IgD-negative memory B cell (primary cell): Measurements from ENCODE around the gene ERP44. TPM values are rescaled to one million over a fixed set of nuclear protein-coding genes. Genes with fewer than 3 reads are reported as not detected.
A peak's percentile ranks its signal among the peaks of the same experiment; 100 is the strongest.

Experiments used
- H3K27ac Mint-ChIP-seq, 3 donors: one replicate each; pipeline ENCODE4 v1.8.0; 2020 to 2022; ENCODE audit warnings: mild to moderate bottlenecking in 3 of 3, mixed read lengths in 3 of 3, moderate library complexity in 1 of 3
- H3K27me3 Mint-ChIP-seq: one replicate; pipeline ENCODE4 v1.8.0; 2021; ENCODE audit warnings: mixed read lengths
- H3K36me3 Mint-ChIP-seq: one replicate; pipeline ENCODE4 v1.8.0; 2020; ENCODE audit warnings: mild to moderate bottlenecking, mixed read lengths
- H3K4me1 Mint-ChIP-seq, 3 donors: one replicate each; pipeline ENCODE4 v1.8.0; 2020 to 2022; ENCODE audit warnings: mixed read lengths in 3 of 3, mild to moderate bottlenecking in 1 of 3
- H3K4me3 Mint-ChIP-seq, 4 donors: one replicate each; pipeline ENCODE4 v1.8.0; 2020 to 2022; ENCODE audit warnings: mild to moderate bottlenecking in 4 of 4, mixed read lengths in 4 of 4, moderate library complexity in 3 of 4
- H3K9me3 Mint-ChIP-seq, 3 donors: one replicate each; pipeline ENCODE4 v1.8.0; 2020 to 2021; ENCODE audit warnings: mixed read lengths in 3 of 3, mild to moderate bottlenecking in 1 of 3
- polyA plus RNA-seq: library from polyadenylated mRNA; unstranded; fragments of 300-500 nt; fragmentation: Illumina TruSeq; gene quantifications from one replicate; pipeline ENCODE4 v1.2.3, GENCODE V29; 2021

The ERP44 gene
- polyA plus RNA-seq, 1 donor from 2014 or later, result 45.3 TPM

- H3K4me3 Mint-ChIP-seq, result no peak overlapping the region
- no peaks in the 10 kb centered on the region for H3K9me3 Mint-ChIP-seq
- peaks cover 0 to 8% (median 0%) of the 10 kb centered on the region in 3 donors for H3K4me1 Mint-ChIP-seq
- peaks cover 11% of the 10 kb centered on the region for H3K36me3 Mint-ChIP-seq
- H3K27ac Mint-ChIP-seq, result peak overlapping the region in 1 of 3 donors; percentile 78
- H3K27me3 Mint-ChIP-seq, result no peaks in the 10 kb centered on the region
These were observed 121.6 kb downstream of the ERP44 start for GRCh38 chr9:99977033-99977792.

GRCh38 chr9:99973455-99973854 is 125.3 kb downstream of the ERP44 start:
- H3K27me3 Mint-ChIP-seq, result no peaks in the 10 kb centered on the region
- H3K27ac Mint-ChIP-seq, result no peak overlapping the region
- peaks cover 8% of the 10 kb centered on the region for H3K36me3 Mint-ChIP-seq
- H3K9me3 Mint-ChIP-seq, result no peaks in the 10 kb centered on the region
- H3K4me3 Mint-ChIP-seq, result no peak overlapping the region
- H3K4me1 Mint-ChIP-seq, result peaks cover 0 to 3% (median 0%) of the 10 kb centered on the region in 3 donors

- Mint-ChIP-seq H3K9me3 (no peaks in the 10 kb centered on the region), H3K4me1 (peaks cover 0 to 3% (median 0%) of the 10 kb centered on the region in 3 donors), H3K27me3 (no peaks in the 10 kb centered on the region), H3K27ac (no peak overlapping the region), H3K36me3 (peaks cover 8% of the 10 kb centered on the region), H3K4me3 (no peak overlapping the region)
These were observed 127.4 kb downstream of the ERP44 start for GRCh38 chr9:99971410-99971809.

DNA sequence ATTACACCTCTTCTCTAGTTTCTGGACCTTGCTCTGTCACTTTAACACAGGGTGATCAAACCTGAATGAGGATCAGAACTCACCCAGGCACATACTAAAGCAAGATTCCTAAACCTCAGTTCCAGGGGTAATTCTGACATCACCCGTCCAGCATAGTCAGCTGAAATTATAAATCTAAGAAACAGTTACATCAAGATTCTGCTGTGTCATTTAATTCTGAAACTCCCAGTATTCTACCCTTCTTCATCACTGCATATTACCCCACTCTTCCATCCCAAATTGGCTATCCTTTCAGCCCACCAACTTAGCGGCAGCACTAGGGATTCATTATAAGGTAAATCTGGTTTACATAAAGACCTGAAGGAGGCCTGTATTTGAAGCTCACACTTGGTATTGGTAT is 128.3 kb downstream of the ERP44 start:
- H3K36me3 Mint-ChIP-seq, result peaks cover 8% of the 10 kb centered on the region
- no peak overlapping the region for H3K27ac Mint-ChIP-seq
- H3K4me1 Mint-ChIP-seq, result peaks cover 0 to 3% (median 0%) of the 10 kb centered on the region in 3 donors

GRCh38 chr9:99967457-99967856 is 131.3 kb downstream of the ERP44 start:
- H3K9me3 Mint-ChIP-seq, result no peaks in the 10 kb centered on the region
- H3K27ac Mint-ChIP-seq, result peak overlapping the region in 1 of 3 donors; percentile 32
- no peaks in the 10 kb centered on the region for H3K27me3 Mint-ChIP-seq
- H3K36me3 Mint-ChIP-seq, result peaks cover 2% of the 10 kb centered on the region
- no peaks in the 10 kb centered on the region for H3K4me1 Mint-ChIP-seq
- no peak overlapping the region for H3K4me3 Mint-ChIP-seq

More for the DNA sequence above, 128.3 kb downstream of the ERP44 start:
- Mint-ChIP-seq H3K9me3 (no peaks in the 10 kb centered on the region), H3K4me3 (no peak overlapping the region), H3K27me3 (no peaks in the 10 kb centered on the region)

DNA sequence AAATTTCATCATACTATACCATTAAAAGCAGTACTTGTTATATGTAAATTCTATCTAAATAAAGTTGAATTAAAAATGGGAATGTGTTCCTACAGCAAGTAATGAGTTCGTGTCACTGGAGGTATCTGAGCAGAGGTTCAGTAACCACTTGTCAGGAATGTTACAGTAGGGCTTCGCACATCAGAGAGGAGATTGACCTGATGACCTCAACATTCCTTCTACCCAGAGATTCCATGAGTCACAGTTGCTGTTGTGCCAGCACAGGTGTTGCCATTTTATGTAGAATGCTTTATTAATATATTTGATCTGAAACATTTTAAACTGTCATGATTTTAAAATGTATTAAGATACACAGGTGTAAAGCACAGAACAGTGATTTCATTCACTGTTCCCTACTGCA is 132.1 kb downstream of the ERP44 start:
- Mint-ChIP-seq H3K27ac (no peak overlapping the region), H3K27me3 (no peaks in the 10 kb centered on the region), H3K4me3 (no peak overlapping the region), H3K36me3 (peaks cover 4% of the 10 kb centered on the region), H3K9me3 (no peaks in the 10 kb centered on the region), H3K4me1 (no peaks in the 10 kb centered on the region)

DNA sequence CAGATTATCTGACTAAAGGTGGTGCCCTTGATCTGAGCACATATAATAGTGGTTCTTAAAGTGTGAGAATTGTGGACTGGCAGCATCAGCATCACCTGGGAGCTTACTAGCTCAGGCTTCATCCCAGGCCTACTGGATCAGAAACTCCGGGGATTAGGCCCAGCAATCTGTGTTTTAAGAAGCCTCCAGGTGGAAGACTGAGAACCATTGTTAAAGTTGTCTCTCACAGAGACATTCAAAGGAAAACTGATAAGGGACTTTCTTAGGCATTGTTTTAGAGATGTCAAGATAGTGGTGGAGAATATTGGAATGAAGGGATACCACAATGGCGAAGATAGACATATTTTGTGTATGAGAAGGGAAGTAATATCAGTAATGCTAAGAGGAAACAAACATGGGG is 132.8 kb downstream of the ERP44 start:
- Mint-ChIP-seq H3K27ac (no peak overlapping the region), H3K27me3 (no peaks in the 10 kb centered on the region), H3K4me3 (no peak overlapping the region), H3K4me1 (no peaks in the 10 kb centered on the region), H3K36me3 (peaks cover 4% of the 10 kb centered on the region), H3K9me3 (no peaks in the 10 kb centered on the region)

GRCh38 chr9:99964336-99964735 is 134.5 kb downstream of the ERP44 start:
- Mint-ChIP-seq H3K36me3 (peaks cover 7% of the 10 kb centered on the region), H3K4me1 (no peaks in the 10 kb centered on the region), H3K4me3 (no peak overlapping the region), H3K27ac (no peak overlapping the region), H3K9me3 (no peaks in the 10 kb centered on the region), H3K27me3 (no peaks in the 10 kb centered on the region)

- Mint-ChIP-seq H3K36me3 (peaks cover 8% of the 10 kb centered on the region), H3K4me3 (no peak overlapping the region), H3K27me3 (no peaks in the 10 kb centered on the region), H3K9me3 (no peaks in the 10 kb centered on the region), H3K4me1 (no peaks in the 10 kb centered on the region), H3K27ac (no peak overlapping the region)
These were observed 136.0 kb downstream of the ERP44 start for GRCh38 chr9:99962680-99963261.

DNA sequence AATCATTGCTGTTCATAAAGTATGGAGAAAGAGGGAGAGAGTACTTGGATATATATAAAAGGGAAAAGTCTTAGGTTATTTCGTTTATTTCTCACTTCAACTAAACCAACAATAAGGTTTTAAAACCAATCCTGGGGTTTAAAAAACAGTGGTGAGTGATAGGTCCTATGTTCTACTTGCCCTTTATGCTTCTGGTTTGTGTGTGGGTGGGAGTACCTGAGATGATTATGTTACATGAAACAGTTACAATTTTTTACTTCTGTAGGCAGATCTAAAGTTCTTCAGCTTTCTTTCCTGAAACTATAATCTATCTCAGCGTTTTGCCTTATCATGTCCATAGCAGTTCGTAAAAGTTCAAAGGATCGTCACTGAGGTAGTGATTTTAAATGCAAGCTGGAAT is 143.2 kb downstream of the ERP44 start:
- Mint-ChIP-seq H3K36me3 (peaks cover 17% of the 10 kb centered on the region), H3K27ac (no peak overlapping the region), H3K4me3 (no peak overlapping the region), H3K9me3 (no peaks in the 10 kb centered on the region), H3K27me3 (no peaks in the 10 kb centered on the region), H3K4me1 (peaks cover 0 to 7% (median 0%) of the 10 kb centered on the region in 3 donors)

GRCh38 chr9:99954819-99955218 is 144.0 kb downstream of the ERP44 start:
- H3K36me3 Mint-ChIP-seq, result peaks cover 18% of the 10 kb centered on the region
- no peak overlapping the region for H3K27ac Mint-ChIP-seq
- H3K4me3 Mint-ChIP-seq, result no peak overlapping the region

DNA sequence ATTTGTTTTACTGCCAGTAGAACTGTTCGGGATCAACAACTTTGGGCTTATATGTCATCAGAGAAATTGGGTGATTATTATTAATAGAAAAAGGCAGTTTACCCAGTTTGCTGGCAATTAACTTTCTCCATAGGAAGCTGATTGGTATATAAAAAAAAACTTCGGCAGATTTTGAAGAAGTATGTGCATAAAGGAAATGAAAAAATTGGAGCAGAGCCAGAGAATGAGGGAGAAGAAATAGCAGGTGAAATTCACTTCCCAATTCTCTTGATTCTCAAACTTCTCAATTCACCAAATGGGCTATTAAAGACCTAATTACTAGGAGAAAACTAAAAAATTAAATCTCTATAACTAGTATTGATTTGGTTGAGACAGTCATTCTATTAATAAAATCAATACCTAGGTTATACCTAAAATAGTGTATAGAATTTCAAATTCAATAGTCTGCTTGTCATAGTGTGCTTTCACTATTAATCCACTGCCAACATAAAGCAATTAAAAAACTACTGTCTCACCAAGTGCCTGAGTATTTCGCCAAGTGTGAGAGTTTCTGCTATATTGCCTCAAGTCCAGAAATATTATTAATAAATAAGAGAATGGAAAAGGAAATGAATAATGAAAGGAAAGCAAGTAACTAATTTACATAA is 144.8 kb downstream of the ERP44 start:
- Mint-ChIP-seq H3K4me1 (peaks cover 0 to 7% (median 0%) of the 10 kb centered on the region in 3 donors), H3K36me3 (peaks cover 18% of the 10 kb centered on the region), H3K4me3 (no peak overlapping the region), H3K9me3 (no peaks in the 10 kb centered on the region), H3K27me3 (no peaks in the 10 kb centered on the region), H3K27ac (no peak overlapping the region)

More at GRCh38 chr9:99954819-99955218, 144.0 kb downstream of the ERP44 start:
- Mint-ChIP-seq H3K27me3 (no peaks in the 10 kb centered on the region), H3K4me1 (peaks cover 0 to 7% (median 0%) of the 10 kb centered on the region in 3 donors), H3K9me3 (no peaks in the 10 kb centered on the region)

DNA sequence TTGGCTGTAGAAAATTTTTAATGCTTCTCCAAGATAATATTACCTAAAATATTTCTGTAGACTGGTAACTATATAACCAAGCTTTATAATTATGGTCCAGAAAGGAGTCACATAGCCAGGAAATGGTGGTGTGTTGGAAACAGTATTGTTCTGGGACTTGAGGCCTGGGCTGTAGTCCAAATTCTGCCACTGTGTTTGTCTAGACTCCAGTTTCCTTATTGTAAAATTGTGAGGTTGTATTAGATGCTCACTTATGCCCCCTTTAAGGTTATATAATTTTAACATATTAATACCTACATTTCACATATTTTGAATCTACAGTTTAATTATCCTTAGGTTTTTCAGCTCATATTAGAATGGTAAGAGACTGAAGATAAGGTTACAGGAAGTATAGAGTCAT is 149.9 kb downstream of the ERP44 start:
- Mint-ChIP-seq H3K27me3 (no peaks in the 10 kb centered on the region), H3K4me3 (no peak overlapping the region), H3K9me3 (no peaks in the 10 kb centered on the region), H3K4me1 (peaks cover 0 to 7% (median 6%) of the 10 kb centered on the region in 3 donors), H3K27ac (no peak overlapping the region), H3K36me3 (peaks cover 12% of the 10 kb centered on the region)

DNA sequence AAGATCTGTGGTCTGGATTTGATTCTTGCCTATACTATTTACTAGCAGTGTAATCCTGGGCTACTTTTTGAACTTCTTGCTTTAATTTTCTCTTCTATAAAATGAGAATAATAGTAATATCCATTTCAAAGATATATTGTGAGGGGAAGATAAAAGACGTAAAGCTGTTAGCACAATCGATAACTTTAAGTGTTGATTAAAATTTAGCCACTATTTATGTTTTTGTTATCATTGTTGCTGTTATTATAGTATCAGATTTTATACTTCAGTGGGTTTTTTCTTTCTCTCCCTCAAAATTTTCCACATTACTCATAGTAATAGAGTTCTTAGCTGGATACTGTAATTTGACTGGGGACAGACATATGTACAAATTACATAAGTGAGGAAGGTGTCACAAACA is 150.3 kb downstream of the ERP44 start:
- H3K27me3 Mint-ChIP-seq, result no peaks in the 10 kb centered on the region
- no peaks in the 10 kb centered on the region for H3K9me3 Mint-ChIP-seq
- H3K36me3 Mint-ChIP-seq, result peaks cover 15% of the 10 kb centered on the region
- no peak overlapping the region for H3K4me3 Mint-ChIP-seq
- no peak overlapping the region for H3K27ac Mint-ChIP-seq
- H3K4me1 Mint-ChIP-seq, result peaks cover 3 to 7% (median 6%) of the 10 kb centered on the region in 3 donors

- H3K27ac Mint-ChIP-seq, result no peak overlapping the region
- H3K9me3 Mint-ChIP-seq, result no peaks in the 10 kb centered on the region
- no peaks in the 10 kb centered on the region for H3K27me3 Mint-ChIP-seq
- H3K4me1 Mint-ChIP-seq, result peaks cover 3 to 7% (median 5%) of the 10 kb centered on the region in 3 donors
- H3K4me3 Mint-ChIP-seq, result no peak overlapping the region
- peaks cover 14% of the 10 kb centered on the region for H3K36me3 Mint-ChIP-seq
These were observed 151.4 kb downstream of the ERP44 start for GRCh38 chr9:99947395-99947794.
